Lung (tissue), 12 donors: ENCODE measurements around the gene HMOX1. TPM values are rescaled to one million over a fixed set of nuclear protein-coding genes. Genes with fewer than 3 reads are reported as not detected.

Experiments used
- ATAC-seq: fragments of 200-7000 bp; cut with Tn5 transposase; one replicate; pipeline ENCODE4 v1.9.1; 2020; ENCODE audit warnings: moderate number of reproducible peaks; ENCODE audit not compliant: insufficient read depth, low FRiP score
- DNase-seq, 3 donors: peaks; one replicate each; pipeline ENCODE4 v3.0.0-alpha.2; 2013 to 2017
- H3K27ac ChIP-seq, 2 donors: one replicate each; pipeline ENCODE4 v1.5.1; 2013; ENCODE audit warnings: mild to moderate bottlenecking in 2 of 2, moderate library complexity in 2 of 2, control low read depth in 1 of 2, inconsistent platforms in 1 of 2, low read depth in 1 of 2, low read length in 1 of 2
- H3K27me3 ChIP-seq, 3 donors: one replicate each; pipeline ENCODE4 v1.5.1; 2013; ENCODE audit warnings: low read length in 2 of 3; ENCODE audit not compliant: control insufficient read depth in 3 of 3, insufficient read depth in 3 of 3
- H3K36me3 ChIP-seq, 4 donors: one replicate each; pipeline ENCODE4 v1.5.1; 2013; ENCODE audit warnings: low read length in 4 of 4, mild to moderate bottlenecking in 1 of 4, moderate library complexity in 1 of 4; ENCODE audit not compliant: control insufficient read depth in 4 of 4, insufficient read depth in 4 of 4
- H3K4me1 ChIP-seq, 5 donors: one replicate each; pipeline ENCODE4 v1.5.1; 2013; ENCODE audit warnings: low read length in 5 of 5, mild to moderate bottlenecking in 2 of 5, moderate library complexity in 1 of 5; ENCODE audit not compliant: control insufficient read depth in 5 of 5, insufficient read depth in 5 of 5
- H3K4me3 ChIP-seq: one replicate; pipeline ENCODE4 v1.5.1; 2013; ENCODE audit warnings: mild to moderate bottlenecking, control low read depth, moderate library complexity
- H3K9ac ChIP-seq, 2 donors: one replicate each; pipeline ENCODE4 v1.5.1; 2013; ENCODE audit warnings: low read length in 2 of 2, control low read depth in 1 of 2; ENCODE audit not compliant: insufficient read depth in 1 of 2
- H3K9me3 ChIP-seq, 4 donors: one replicate each; pipeline ENCODE4 v1.5.1; 2013; ENCODE audit warnings: low read length in 3 of 4, mild to moderate bottlenecking in 1 of 4, moderate library complexity in 1 of 4; ENCODE audit not compliant: control insufficient read depth in 4 of 4, insufficient read depth in 3 of 4
- CTCF ChIP-seq: IDR thresholded peaks from 2 replicates; pipeline ENCODE4 v1.5.1; 2012; ENCODE audit warnings: mild to moderate bottlenecking; ENCODE audit errors: control extremely low read depth, extremely low read depth
- WGBS, 2 donors: extraction: QIAGEN DNeasy Blood & Tissue Kit; methylation state at CpG; one replicate each; pipeline ENCODE4 v1.1.7; 2013; 5-methylcytosine and 5-hydroxymethylcytosine counted together
- polyA plus RNA-seq, 2 donors: library from polyadenylated mRNA; stranded (reverse); fragments of 200-250 nt; gene quantifications; one replicate each; pipeline ENCODE4 v1.2.1, GENCODE V29; 2013
- total RNA-seq, 2 donors: library from RNA; depleted of rRNA in 1 of 2; stranded (reverse); fragments of >200 nt in 1 of 2; gene quantifications; one replicate each; pipeline ENCODE4 v1.2.1, GENCODE V29; 2014 to 2021
- donor health status: control.
- donor health status: control.
- donor health status: Bipolar disorder and iron deficiency.
- donor health status: healthy.
- donor health status: DM: yes; HTN: yes; CAD: no.

HMOX1 gene
- total and polyA plus RNA-seq, 4 donors: 59.9 to 930 (median 135) TPM

GRCh38 chr22:35397095-35397904, 16.4 kb downstream of the HMOX1 start:
- WGBS, 2 donors: 72 to 75% methylated on average over 13 of the region's 13 CpGs
- no peak overlapping the region for H3K27ac ChIP-seq
- peak; percentile 75 to 80 (median 77) for DNase-seq

GRCh38 chr22:35398591-35398973, 17.7 kb downstream of the HMOX1 start:
- 97 to 98% methylated on average over 4 of the region's 4 CpGs for WGBS, 2 donors
- DNase-seq: no peak
- no peak for ATAC-seq
- H3K9ac ChIP-seq: no peak overlapping the region
- H3K36me3 ChIP-seq: peaks cover 0 to 12% (median 7%) of the 10 kb centered on the region in 4 donors
- no peaks in the 10 kb centered on the region for H3K9me3 ChIP-seq
- H3K4me3 ChIP-seq: no peak overlapping the region
- TF ChIP-seq CTCF: no peak
- no peaks in the 10 kb centered on the region for H3K27me3 ChIP-seq
- H3K27ac ChIP-seq: no peak overlapping the region
- H3K4me1 ChIP-seq: peaks cover 3 to 25% (median 5%) of the 10 kb centered on the region in 5 donors

More at GRCh38 chr22:35397095-35397904, 16.4 kb downstream of the HMOX1 start:
- H3K4me1 ChIP-seq: peaks cover 3 to 22% (median 5%) of the 10 kb centered on the region in 5 donors
- TF ChIP-seq CTCF: no peak
- H3K36me3 ChIP-seq: peaks cover 0 to 11% (median 2%) of the 10 kb centered on the region in 4 donors
- H3K27me3 ChIP-seq: no peaks in the 10 kb centered on the region
- H3K4me3 ChIP-seq: no peak overlapping the region
- no peak for ATAC-seq
- H3K9ac ChIP-seq: peak overlapping the region in 1 of 2 donors; percentile 59
- no peaks in the 10 kb centered on the region for H3K9me3 ChIP-seq

- Histone ChIP-seq H3K27ac (no peak overlapping the region), H3K9me3 (no peaks in the 10 kb centered on the region), H3K36me3 (peaks cover 0 to 12% (median 7%) of the 10 kb centered on the region in 4 donors), H3K4me3 (peak overlapping the region; percentile 40), H3K27me3 (no peaks in the 10 kb centered on the region), H3K4me1 (peaks cover 3 to 25% (median 5%) of the 10 kb centered on the region in 5 donors), H3K9ac (peak overlapping the region; percentile 46 to 56)
- DNase-seq (no peak), ATAC-seq (no peak)
- whole genome bisulfite sequencing, 2 donors: 78 to 82% methylated on average over 24 of the region's 24 CpGs
- no peak for TF ChIP-seq CTCF
Measured at GRCh38 chr22:35399114-35399677, 18.3 kb downstream of the HMOX1 start.
